GM23338 (cell line): Measurements from ENCODE around the gene ACSF2.

Source experiments
- CREB1 ChIP-seq: fragments of 250-450 bp; sonication (Bioruptor Pico); IDR thresholded peaks from 2 replicates; pipeline ENCODE4 v1.5.0; 2020; ENCODE audit warnings: low read depth, mild to moderate bottlenecking, moderate library complexity
- CTCF ChIP-seq, 2 experiments: fragments of 200-600 bp in 1 of 2; sonication (generic) in 1 of 2; conservative IDR thresholded peaks; 2 replicates each; pipeline versions ENCODE4 v1.5.1 to v1.6.1; 2016 to 2017; ENCODE audit warnings: antibody characterized with exemption in 2 of 2, low read depth in 2 of 2, mild to moderate bottlenecking in 2 of 2, moderate library complexity in 1 of 2
- ETS1 ChIP-seq: IDR thresholded peaks from 2 replicates; pipeline ENCODE4 v1.6.1; 2016; ENCODE audit warnings: antibody characterized with exemption
- EZH2 ChIP-seq: fragments of 200-600 bp; sonication (generic); IDR thresholded peaks from one replicate; pipeline ENCODE4 v1.8.0; 2017; ENCODE audit warnings: antibody characterized with exemption, mild to moderate bottlenecking, low read depth; ENCODE audit not compliant: unreplicated experiment
- EZH2phosphoT487 ChIP-seq: fragments of 200-600 bp; sonication (generic); IDR thresholded peaks from one replicate; pipeline ENCODE4 v1.8.1; 2018; ENCODE audit warnings: antibody characterized with exemption; ENCODE audit not compliant: unreplicated experiment
- JUNB ChIP-seq: IDR thresholded peaks from one replicate; pipeline ENCODE4 v1.6.1; 2016; ENCODE audit warnings: antibody characterized with exemption; ENCODE audit not compliant: unreplicated experiment
- NANOG ChIP-seq: IDR thresholded peaks from 2 replicates; pipeline ENCODE4 v1.6.1; 2016; ENCODE audit warnings: antibody characterized with exemption, borderline replicate concordance
- POLR2AphosphoS5 ChIP-seq: IDR thresholded peaks from 2 replicates; pipeline ENCODE4 v1.6.1; 2016; ENCODE audit warnings: antibody characterized with exemption, low read depth
- REST ChIP-seq: IDR thresholded peaks from one replicate; pipeline ENCODE4 v1.6.1; 2018; ENCODE audit warnings: antibody characterized with exemption; ENCODE audit not compliant: unreplicated experiment
- STAT1 ChIP-seq: IDR thresholded peaks from one replicate; pipeline ENCODE4 v1.6.1; 2016; ENCODE audit warnings: antibody characterized with exemption; ENCODE audit not compliant: unreplicated experiment
- ZNF114 ChIP-seq: fragments of 250-450 bp; sonication (Bioruptor Pico); IDR thresholded peaks from 2 replicates; pipeline ENCODE4 v1.5.0; 2020; ENCODE audit warnings: mild to moderate bottlenecking, moderate library complexity
- ZNF331 ChIP-seq: fragments of 250-450 bp; sonication (Bioruptor Pico); IDR thresholded peaks from 2 replicates; pipeline ENCODE4 v1.5.0; 2020; ENCODE audit warnings: low read depth, mild to moderate bottlenecking, moderate library complexity
- ZNF462 ChIP-seq: fragments of 250-450 bp; sonication (Bioruptor Pico); IDR thresholded peaks from 2 replicates; pipeline ENCODE4 v1.5.0; 2020; ENCODE audit warnings: mild to moderate bottlenecking, moderate library complexity

GRCh38 chr17:50443505-50443974 lies 17.5 kb downstream of the ACSF2 start:
- TF ChIP-seq EZH2, result no peak
- TF ChIP-seq CTCF (conservative IDR thresholded peaks at IDR 0.05; ENCODE audit: low read depth in 2 of 2), result no peak
- no peak for TF ChIP-seq ZNF331 (CRISPR knock-in tag)
- TF ChIP-seq POLR2AphosphoS5, result no peak
- no peak for TF ChIP-seq CREB1 (CRISPR knock-in tag)
- no peak for TF ChIP-seq REST
- no peak for TF ChIP-seq EZH2phosphoT487
- TF ChIP-seq JUNB, result no peak
- no peak for TF ChIP-seq NANOG
- TF ChIP-seq STAT1, result no peak
- TF ChIP-seq ZNF114 (CRISPR knock-in tag), result no peak
- TF ChIP-seq ZNF462, result no peak
- no peak for TF ChIP-seq ETS1
